HG03135 (cell line): ENCODE results near the gene MGST3.
"Not testable (repeated sequence)": the region's sequence is repeated elsewhere in the genome, so short reads cannot be mapped to it uniquely, and the experiment has no call there.

ENCODE experiments used
- ATAC-seq: cut with Tn5 transposase; IDR thresholded peaks from one replicate; pipeline ENCODE4 v1.9.1; 2021; ENCODE audit warnings: mild to moderate bottlenecking, moderate library complexity; ENCODE audit not compliant: unreplicated experiment

The MGST3 gene

GRCh38 chr1:165630629-165631341 lies at the start of gene MGST3:
MGST3 (plus strand) TSS chr1:165631234; CDS start chr1:165649848, 18,614 bp downstream.
- ATAC-seq: peak; percentile 88

GRCh38 chr1:165581926-165582325 lies 49.1 kb upstream of the MGST3 start:
- ATAC-seq: no peak

- no peak for ATAC-seq
Observed at GRCh38 chr1:165586398-165586797, 44.6 kb upstream of the MGST3 start.

GRCh38 chr1:165591391-165591790 lies 39.6 kb upstream of the MGST3 start:
- not testable (repeated sequence) for ATAC-seq

- ATAC-seq: no peak
Observed at GRCh38 chr1:165592945-165593823, 37.9 kb upstream of the MGST3 start.

GRCh38 chr1:165595246-165595938 lies 35.6 kb upstream of the MGST3 start:
- no peak for ATAC-seq

- peak; percentile 97 for ATAC-seq
Observed at GRCh38 chr1:165597883-165598675, 33.0 kb upstream of the MGST3 start.

GRCh38 chr1:165598676-165599059 lies 32.4 kb upstream of the MGST3 start:
- no peak for ATAC-seq

GRCh38 chr1:165600793-165601192 lies 30.2 kb upstream of the MGST3 start:
- ATAC-seq: no peak

- no peak for ATAC-seq
Observed at GRCh38 chr1:165603810-165604209, 27.2 kb upstream of the MGST3 start.

GRCh38 chr1:165605246-165605645 lies 25.8 kb upstream of the MGST3 start:
- no peak for ATAC-seq

GRCh38 chr1:165606676-165607075 lies 24.4 kb upstream of the MGST3 start:
- not testable (repeated sequence) for ATAC-seq

- no peak for ATAC-seq
Observed at GRCh38 chr1:165610866-165611265, 20.2 kb upstream of the MGST3 start.

- ATAC-seq: no peak
Observed at GRCh38 chr1:165612062-165612461, 19.0 kb upstream of the MGST3 start.

GRCh38 chr1:165616054-165616612 lies 14.9 kb upstream of the MGST3 start:
- no peak for ATAC-seq

GRCh38 chr1:165616987-165617546 lies 14.0 kb upstream of the MGST3 start:
- no peak for ATAC-seq

GRCh38 chr1:165619647-165620151 lies 11.3 kb upstream of the MGST3 start:
- no peak for ATAC-seq

GRCh38 chr1:165623624-165624023 lies 7.4 kb upstream of the MGST3 start:
- no peak for ATAC-seq

- no peak for ATAC-seq
Observed at GRCh38 chr1:165624441-165624840, 6.6 kb upstream of the MGST3 start.
